ENCODE data around the gene CC2D1A.

- no peak for TF ChIP-seq POLR2A (IDR thresholded peaks at IDR 0.05)
- no peak for TF ChIP-seq CTCF (IDR thresholded peaks at IDR 0.05)
- no peak for TF ChIP-seq POLR2AphosphoS5 (IDR thresholded peaks at IDR 0.05)
These were observed 22.4 kb upstream of the CC2D1A start for GRCh38 chr19:13883516-13884064.

Data from prostate gland (tissue), 2 donors.